CD14-positive monocyte (primary cell): ENCODE measurements around the gene DHRS7B. TPM values are rescaled to one million over a fixed set of nuclear protein-coding genes. Genes with fewer than 3 reads are reported as not detected.

Experiments
- DNase-seq, 3 donors: peaks; one replicate each; pipeline ENCODE4 v3.0.0-alpha.2; 2011 to 2022
- H2AFZ ChIP-seq: 2 replicates; pipeline ENCODE4 v1.6.0; 2012; ENCODE audit warnings: mild to moderate bottlenecking, low read depth, low read length, inconsistent platforms; ENCODE audit not compliant: insufficient read depth, poor library complexity, severe bottlenecking
- H3K27ac ChIP-seq, 2 donors: 1 replicate in 1 of 2; 2 replicates in 1 of 2; pipeline ENCODE4 v1.5.1; 2012 to 2013; ENCODE audit warnings: low read length in 2 of 2, control low read depth in 1 of 2, inconsistent platforms in 1 of 2, low read depth in 1 of 2, mild to moderate bottlenecking in 1 of 2
- H3K27me3 ChIP-seq, 2 donors: one replicate each; pipeline versions ENCODE4 v1.6.0 to v1.6.1; 2011 to 2013; ENCODE audit warnings: low read length in 2 of 2; ENCODE audit not compliant: control insufficient read depth in 2 of 2, insufficient read depth in 2 of 2
- H3K36me3 ChIP-seq, 2 donors: replicated peaks in 1 of 2; 1 replicate in 1 of 2; 2 replicates in 1 of 2; pipeline versions ENCODE4 v1.5.1 to v1.6.1; 2012 to 2013; ENCODE audit warnings: low read length in 2 of 2, control low read depth in 1 of 2, inconsistent platforms in 1 of 2, mild to moderate bottlenecking in 1 of 2; ENCODE audit not compliant: insufficient read depth in 2 of 2, control insufficient read depth in 1 of 2
- H3K4me1 ChIP-seq, 2 donors: 1 replicate in 1 of 2; 2 replicates in 1 of 2; pipeline versions ENCODE4 v1.5.1 to v1.6.1; 2012 to 2013; ENCODE audit warnings: low read length in 2 of 2, control low read depth in 1 of 2, inconsistent platforms in 1 of 2, mild to moderate bottlenecking in 1 of 2, moderate library complexity in 1 of 2; ENCODE audit not compliant: insufficient read depth in 2 of 2, control insufficient read depth in 1 of 2
- H3K4me2 ChIP-seq: replicated peaks from 2 replicates; pipeline ENCODE3; 2012; ENCODE audit warnings: low read length, moderate library complexity, mild to moderate bottlenecking; ENCODE audit not compliant: poor library complexity, severe bottlenecking; ENCODE audit errors: extremely low read depth
- H3K4me3 ChIP-seq, 3 experiments: fragments of 200-600 bp in 1 of 3; sonication (generic) in 1 of 3; replicated peaks in 1 of 3; 1 replicate in 2 of 3; 2 replicates in 1 of 3; pipeline ENCODE4 v1.5.1; 2011 to 2013; ENCODE audit warnings: low read length in 3 of 3, mild to moderate bottlenecking in 3 of 3, control low read depth in 2 of 3, low read depth in 2 of 3, inconsistent platforms in 1 of 3, moderate library complexity in 1 of 3
- H3K79me2 ChIP-seq: 2 replicates; pipeline ENCODE4 v1.6.0; 2012; ENCODE audit warnings: mild to moderate bottlenecking, control low read depth, inconsistent platforms, low read length, moderate library complexity; ENCODE audit not compliant: insufficient read depth
- H3K9ac ChIP-seq: 2 replicates; pipeline ENCODE4 v1.6.0; 2017; ENCODE audit warnings: low read length, mild to moderate bottlenecking; ENCODE audit not compliant: insufficient read depth, poor library complexity, severe bottlenecking
- H3K9me3 ChIP-seq, 2 donors: replicated peaks in 1 of 2; 1 replicate in 1 of 2; 2 replicates in 1 of 2; pipeline versions ENCODE4 v1.5.1 to v1.6.1; 2012 to 2013; ENCODE audit warnings: low read length in 2 of 2, control low read depth in 1 of 2; ENCODE audit not compliant: control insufficient read depth in 1 of 2, insufficient read depth in 1 of 2
- H4K20me1 ChIP-seq: 2 replicates; pipeline ENCODE4 v1.6.0; 2012; ENCODE audit warnings: mild to moderate bottlenecking, low read length, control low read depth, moderate library complexity; ENCODE audit not compliant: insufficient read depth
- H3K27ac Mint-ChIP-seq, 7 donors: one replicate each; pipeline ENCODE4 v1.8.0; 2020; ENCODE audit warnings: mild to moderate bottlenecking in 7 of 7, mixed read lengths in 7 of 7, moderate library complexity in 6 of 7, inconsistent platforms in 2 of 7
- H3K27me3 Mint-ChIP-seq, 3 donors: one replicate each; pipeline ENCODE4 v1.8.0; 2021 to 2022; ENCODE audit warnings: low read depth in 3 of 3, mild to moderate bottlenecking in 3 of 3, mixed read lengths in 3 of 3, moderate library complexity in 3 of 3, inconsistent platforms in 1 of 3
- H3K36me3 Mint-ChIP-seq, 2 donors: one replicate each; pipeline ENCODE4 v1.8.0; 2020; ENCODE audit warnings: mixed read lengths in 2 of 2, inconsistent platforms in 1 of 2, mild to moderate bottlenecking in 1 of 2
- H3K4me1 Mint-ChIP-seq: one replicate; pipeline ENCODE4 v1.8.0; 2020; ENCODE audit warnings: mild to moderate bottlenecking, mixed read lengths
- H3K4me3 Mint-ChIP-seq, 2 donors: one replicate each; pipeline ENCODE4 v1.8.0; 2020; ENCODE audit warnings: mild to moderate bottlenecking in 2 of 2, mixed read lengths in 2 of 2, moderate library complexity in 1 of 2
- H3K9me3 Mint-ChIP-seq, 7 donors: one replicate each; pipeline ENCODE4 v1.8.0; 2020 to 2022; ENCODE audit warnings: mixed read lengths in 7 of 7, mild to moderate bottlenecking in 6 of 7, moderate library complexity in 6 of 7, inconsistent platforms in 2 of 7
- WGBS: methylation state at CpG from one replicate; pipeline ENCODE4 v1.1.5; 2013; ENCODE audit warnings: missing lambda C conversion rate; ENCODE audit not compliant: insufficient coverage; 5-methylcytosine and 5-hydroxymethylcytosine counted together
- intact Hi-C, 2 donors: fragments of 100-400 bp; cut with micrococcal nuclease; formaldehyde crosslinking; loops; one replicate each; pipeline versions ENCODE4 v1.15.0 to v1.15.1; 2023
- polyA plus RNA-seq, 3 donors: library from polyadenylated mRNA; depleted of rRNA in 1 of 3; unstranded in 2 of 3; stranded (reverse) in 1 of 3; fragments of 300-500 nt in 2 of 3; fragments of >200 nt in 1 of 3; fragmentation: Illumina TruSeq in 2 of 3; gene quantifications; 1 replicate in 2 of 3; 2 replicates in 1 of 3; pipeline ENCODE4 v1.2.3, GENCODE V29; 2012 to 2021
- TF ChIP-seq, protein P1 (sequence below): fragments of 200-600 bp; IDR thresholded peaks from one replicate; pipeline ENCODE4 v1.8.0; 2022; ENCODE audit warnings: antibody characterized with exemption, mild to moderate bottlenecking

DHRS7B gene
- polyA plus RNA-seq, 3 donors, result 23.2 to 37.8 (median 33.9) TPM

DNA sequence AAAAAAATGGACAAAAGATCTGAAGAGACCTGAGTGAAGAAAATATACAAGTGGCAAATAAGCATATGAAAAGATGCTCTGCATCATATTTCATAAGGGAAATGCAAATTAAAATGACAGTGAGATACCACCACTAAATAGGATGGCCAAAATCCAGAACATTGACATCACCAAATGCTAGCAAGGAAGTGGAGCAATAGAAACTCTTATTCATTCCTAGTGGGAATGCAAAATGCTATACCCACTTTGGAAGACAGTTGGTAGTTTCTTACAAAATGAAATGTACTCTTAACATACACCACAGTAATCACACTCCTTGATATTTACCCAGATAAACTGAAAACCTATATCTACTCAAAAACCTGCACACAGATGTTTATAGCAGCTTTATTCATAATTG is 33.6 kb downstream of the DHRS7B start:
- no peaks in the 10 kb centered on the region for H3K9me3 ChIP-seq
- peaks cover 4 to 24% of the 10 kb centered on the region in 2 donors for H3K4me1 ChIP-seq
- no peak overlapping the region for H3K27ac Mint-ChIP-seq
- peaks cover 63% of the 10 kb centered on the region for H3K79me2 ChIP-seq
- peaks cover 0 to 1% (median 1%) of the 10 kb centered on the region in 3 donors for H3K27me3 Mint-ChIP-seq
- H3K27ac ChIP-seq, result no peak overlapping the region
- DNase-seq, result no peak
- peaks cover 0 to 17% of the 10 kb centered on the region in 2 donors for H3K36me3 Mint-ChIP-seq
- H3K9me3 Mint-ChIP-seq, result peaks cover 0 to 8% (median 2%) of the 10 kb centered on the region in 7 donors
- H3K27me3 ChIP-seq, result no peaks in the 10 kb centered on the region
- H2AFZ ChIP-seq, result no peak overlapping the region
- TF ChIP-seq, protein P1, sequence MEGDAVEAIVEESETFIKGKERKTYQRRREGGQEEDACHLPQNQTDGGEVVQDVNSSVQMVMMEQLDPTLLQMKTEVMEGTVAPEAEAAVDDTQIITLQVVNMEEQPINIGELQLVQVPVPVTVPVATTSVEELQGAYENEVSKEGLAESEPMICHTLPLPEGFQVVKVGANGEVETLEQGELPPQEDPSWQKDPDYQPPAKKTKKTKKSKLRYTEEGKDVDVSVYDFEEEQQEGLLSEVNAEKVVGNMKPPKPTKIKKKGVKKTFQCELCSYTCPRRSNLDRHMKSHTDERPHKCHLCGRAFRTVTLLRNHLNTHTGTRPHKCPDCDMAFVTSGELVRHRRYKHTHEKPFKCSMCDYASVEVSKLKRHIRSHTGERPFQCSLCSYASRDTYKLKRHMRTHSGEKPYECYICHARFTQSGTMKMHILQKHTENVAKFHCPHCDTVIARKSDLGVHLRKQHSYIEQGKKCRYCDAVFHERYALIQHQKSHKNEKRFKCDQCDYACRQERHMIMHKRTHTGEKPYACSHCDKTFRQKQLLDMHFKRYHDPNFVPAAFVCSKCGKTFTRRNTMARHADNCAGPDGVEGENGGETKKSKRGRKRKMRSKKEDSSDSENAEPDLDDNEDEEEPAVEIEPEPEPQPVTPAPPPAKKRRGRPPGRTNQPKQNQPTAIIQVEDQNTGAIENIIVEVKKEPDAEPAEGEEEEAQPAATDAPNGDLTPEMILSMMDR, result no peak
- H3K9ac ChIP-seq, result no peak overlapping the region
- H3K4me2 ChIP-seq, result no peak overlapping the region
- H3K4me3 ChIP-seq, result no peak overlapping the region
- no peak overlapping the region for H3K4me3 Mint-ChIP-seq
- no peaks in the 10 kb centered on the region for H3K36me3 ChIP-seq
- H3K4me1 Mint-ChIP-seq, result peaks cover 46% of the 10 kb centered on the region
- intact Hi-C loops, result no loop called here
- no peaks in the 10 kb centered on the region for H4K20me1 ChIP-seq

DNA sequence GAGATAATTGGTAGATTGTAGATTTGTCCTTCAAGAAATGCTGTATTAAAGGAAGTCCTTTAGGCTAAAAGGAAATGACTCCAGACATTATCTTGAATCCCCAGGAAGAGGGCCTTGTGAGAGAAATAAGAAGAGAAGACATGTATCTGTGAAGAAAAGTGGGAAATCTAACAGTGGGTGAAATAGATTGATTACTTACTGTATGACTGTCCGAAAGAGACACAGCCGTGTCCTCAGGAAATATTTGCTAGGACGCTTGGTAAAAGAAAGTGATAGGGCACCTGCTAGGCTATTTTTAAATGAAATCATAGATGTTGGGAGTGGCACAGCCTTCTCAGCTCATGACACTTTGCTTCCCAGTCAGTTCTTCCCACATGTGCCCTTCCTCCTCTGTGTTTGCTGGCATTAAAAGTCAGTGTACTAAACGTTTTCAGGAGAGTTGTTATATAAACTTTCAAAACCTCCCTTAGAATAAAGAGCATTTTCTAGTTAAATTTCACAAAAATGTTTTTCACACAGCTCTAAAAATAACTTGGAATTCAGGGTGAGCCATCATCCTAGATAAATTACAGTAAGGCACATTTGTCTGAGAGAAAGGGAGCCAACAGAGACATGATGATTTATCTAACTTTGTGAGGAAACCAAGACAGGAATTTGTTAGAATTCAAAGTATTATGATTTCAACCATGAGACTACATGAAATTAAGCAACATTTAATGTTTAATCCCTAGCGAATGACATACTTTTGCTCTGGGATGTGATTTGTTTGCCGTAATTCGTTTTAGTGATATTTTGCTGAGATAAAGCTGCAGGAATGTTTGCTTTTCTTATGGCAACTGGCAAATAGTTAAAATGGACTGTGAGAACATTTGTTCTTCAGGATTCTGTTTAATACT is 35.0 kb downstream of the DHRS7B start:
- WGBS, result 91% methylated on average over 4 of the region's 7 CpGs
- Histone ChIP-seq H4K20me1 (no peaks in the 10 kb centered on the region), H3K27me3 (no peaks in the 10 kb centered on the region), H3K27ac (no peak overlapping the region), H3K4me2 (no peak overlapping the region), H3K79me2 (peaks cover 68% of the 10 kb centered on the region), H3K4me3 (no peak overlapping the region), H3K4me1 (peaks cover 4 to 24% of the 10 kb centered on the region in 2 donors), H2AFZ (no peak overlapping the region), H3K9me3 (no peaks in the 10 kb centered on the region), H3K36me3 (peaks cover 0 to 6% of the 10 kb centered on the region in 2 donors), H3K9ac (no peak overlapping the region)
- Mint-ChIP-seq H3K27me3 (peaks cover 0 to 1% (median 1%) of the 10 kb centered on the region in 3 donors), H3K36me3 (peaks cover 0 to 20% of the 10 kb centered on the region in 2 donors), H3K4me1 (peaks cover 50% of the 10 kb centered on the region), H3K27ac (peak overlapping the region in 1 of 7 donors; percentile 34), H3K9me3 (peaks cover 0 to 3% (median 0%) of the 10 kb centered on the region in 7 donors), H3K4me3 (no peak overlapping the region)
- TF ChIP-seq, protein P1, result no peak
- intact Hi-C loops, result no loop called here
- no peak for DNase-seq
